Rectal smooth muscle tissue (tissue), 1 donor: Measurements from ENCODE around the gene PRSS12.
"Not testable (repeated sequence)": the region's sequence is repeated elsewhere in the genome, so short reads cannot be mapped to it uniquely, and the experiment has no call there.

Source experiments
- H3K27ac ChIP-seq: one replicate; pipeline ENCODE4 v1.7.0; 2013; ENCODE audit warnings: low read depth, low read length, inconsistent platforms
- H3K27me3 ChIP-seq: one replicate; pipeline ENCODE4 v1.7.0; 2013; ENCODE audit warnings: low read length; ENCODE audit not compliant: control insufficient read depth, insufficient read depth
- H3K36me3 ChIP-seq: one replicate; pipeline ENCODE4 v1.7.0; 2013; ENCODE audit warnings: low read length; ENCODE audit not compliant: control insufficient read depth, insufficient read depth
- H3K4me1 ChIP-seq: one replicate; pipeline ENCODE4 v1.7.0; 2013; ENCODE audit warnings: low read length; ENCODE audit not compliant: control insufficient read depth, insufficient read depth
- H3K4me3 ChIP-seq: one replicate; pipeline ENCODE4 v1.7.0; 2013; ENCODE audit warnings: low read length
- H3K9ac ChIP-seq: one replicate; pipeline ENCODE4 v1.7.0; 2013; ENCODE audit warnings: low read length

Gene PRSS12

DNA sequence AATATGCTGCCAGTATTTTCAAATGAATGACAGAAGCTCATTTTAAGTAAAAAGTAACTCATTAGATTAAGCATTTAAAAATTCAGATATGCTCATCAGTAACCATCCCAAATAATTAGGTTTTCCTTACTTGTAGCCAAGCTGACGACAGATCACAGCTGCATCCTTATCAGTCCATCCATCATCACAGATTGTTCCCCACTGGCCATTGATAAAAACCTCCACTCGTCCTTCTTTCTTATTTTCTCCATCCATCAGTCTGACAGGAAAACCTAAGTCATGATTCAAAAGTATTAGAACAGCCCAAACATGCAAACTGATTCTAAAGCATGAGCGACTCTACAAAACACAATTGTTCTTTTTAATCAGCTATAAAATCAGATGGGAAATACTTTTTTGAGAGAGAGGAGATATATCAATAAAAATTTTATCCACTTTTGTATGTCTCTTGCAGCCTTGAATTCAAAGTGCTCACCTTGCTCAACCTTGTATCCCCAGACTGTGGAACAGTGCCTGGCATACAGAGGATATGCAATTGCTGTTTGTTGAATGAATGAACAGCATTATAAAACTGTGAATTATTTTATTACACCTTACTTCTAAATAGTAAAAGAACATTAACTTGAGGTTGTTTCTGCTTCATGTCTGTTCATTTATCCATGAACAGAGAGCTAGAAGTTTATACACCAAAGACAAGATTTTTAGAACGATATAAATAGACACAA is 44.3 kb downstream of the PRSS12 start:
- no peak overlapping the region for H3K9ac ChIP-seq
- H3K27ac ChIP-seq, result no peak overlapping the region
- no peaks in the 10 kb centered on the region for H3K36me3 ChIP-seq
- H3K4me3 ChIP-seq, result no peak overlapping the region
- H3K4me1 ChIP-seq, result no peaks in the 10 kb centered on the region
- no peaks in the 10 kb centered on the region for H3K27me3 ChIP-seq

DNA sequence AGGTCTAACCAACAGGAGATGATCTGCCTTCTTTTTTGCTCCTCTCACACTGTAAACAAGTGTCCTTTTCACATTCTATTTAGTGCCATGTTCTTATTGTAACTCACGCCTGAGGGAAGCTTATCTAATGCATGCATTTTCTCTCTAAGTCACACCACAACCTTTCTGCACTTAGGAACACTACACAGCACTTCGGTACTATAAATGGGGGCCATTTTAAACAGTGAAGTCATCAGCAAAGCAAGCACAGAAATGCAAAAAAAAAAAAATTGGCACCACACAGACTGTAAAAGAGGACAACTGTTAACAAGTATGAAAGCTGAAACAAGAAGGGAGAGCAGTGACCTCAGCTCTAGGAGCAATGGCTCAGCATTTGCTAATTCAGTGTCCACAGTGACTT is 45.2 kb downstream of the PRSS12 start:
- no peaks in the 10 kb centered on the region for H3K27me3 ChIP-seq
- H3K36me3 ChIP-seq, result no peaks in the 10 kb centered on the region
- no peak overlapping the region for H3K27ac ChIP-seq
- H3K9ac ChIP-seq, result no peak overlapping the region
- no peaks in the 10 kb centered on the region for H3K4me1 ChIP-seq
- H3K4me3 ChIP-seq, result no peak overlapping the region

DNA sequence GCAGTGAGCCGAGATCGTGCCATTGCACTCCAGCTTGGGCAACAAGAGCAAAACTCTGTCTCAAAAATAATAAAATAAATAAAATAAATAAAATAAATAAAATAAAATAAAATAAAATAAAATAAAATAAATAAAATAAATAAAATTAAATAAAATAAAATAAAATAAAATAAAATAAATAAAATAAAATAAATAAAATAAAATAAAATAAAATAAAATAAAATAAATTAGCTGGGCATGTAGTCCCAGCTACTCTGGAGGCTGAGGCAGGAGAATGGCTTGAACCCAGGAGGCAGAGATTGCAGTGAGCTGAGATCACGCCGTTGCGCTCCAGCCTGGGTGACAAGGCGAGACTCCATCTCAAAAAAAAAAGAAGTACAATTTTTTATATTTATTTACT is 53.2 kb downstream of the PRSS12 start:
- not testable (repeated sequence) for H3K4me1 ChIP-seq, H3K9ac ChIP-seq, H3K27ac ChIP-seq, H3K27me3 ChIP-seq, H3K4me3 ChIP-seq, H3K36me3 ChIP-seq

DNA sequence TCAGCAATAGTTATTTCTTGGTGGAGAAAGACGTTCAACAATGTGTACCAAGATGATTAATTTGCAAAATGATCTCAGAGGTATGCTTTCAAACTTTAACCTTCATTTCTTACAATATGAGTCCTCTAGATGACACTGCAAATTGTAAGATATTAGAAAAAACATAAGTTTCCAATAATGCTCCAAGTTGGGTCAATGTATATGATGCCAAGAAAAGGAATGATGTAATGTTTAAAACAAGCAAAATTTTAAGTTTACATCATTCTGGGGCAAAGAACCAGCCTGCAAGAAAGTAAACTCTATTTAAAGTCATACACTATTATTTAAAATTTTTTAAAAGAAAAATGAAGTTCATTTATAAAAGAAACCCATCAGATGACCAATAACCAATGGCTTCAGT is 56.1 kb downstream of the PRSS12 start:
- H3K4me3 ChIP-seq, result no peak overlapping the region
- H3K27me3 ChIP-seq, result no peaks in the 10 kb centered on the region
- H3K4me1 ChIP-seq, result no peaks in the 10 kb centered on the region
- H3K9ac ChIP-seq, result no peak overlapping the region
- H3K36me3 ChIP-seq, result no peaks in the 10 kb centered on the region
- no peak overlapping the region for H3K27ac ChIP-seq

DNA sequence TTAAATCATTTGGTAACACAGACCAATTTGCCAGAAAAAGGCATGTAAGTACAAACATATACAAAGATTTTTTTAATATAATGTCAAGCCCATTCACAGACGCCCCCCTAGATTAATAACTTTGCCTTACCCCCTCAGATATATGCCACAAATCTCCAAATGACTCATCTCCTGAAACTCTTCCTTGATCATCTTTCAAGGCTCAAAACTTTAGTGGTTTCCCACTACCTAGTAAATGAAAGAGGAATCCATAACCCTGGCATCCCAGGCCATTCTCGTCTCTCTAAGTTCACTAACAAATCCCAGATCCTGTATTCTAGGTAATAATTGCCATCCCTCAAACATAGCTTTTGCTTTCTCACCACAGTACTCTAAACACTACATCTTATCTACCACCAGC is 61.9 kb downstream of the PRSS12 start:
- H3K4me1 ChIP-seq, result no peaks in the 10 kb centered on the region
- H3K4me3 ChIP-seq, result no peak overlapping the region
- no peak overlapping the region for H3K9ac ChIP-seq
- no peaks in the 10 kb centered on the region for H3K27me3 ChIP-seq
- H3K36me3 ChIP-seq, result no peaks in the 10 kb centered on the region
- H3K27ac ChIP-seq, result no peak overlapping the region

DNA sequence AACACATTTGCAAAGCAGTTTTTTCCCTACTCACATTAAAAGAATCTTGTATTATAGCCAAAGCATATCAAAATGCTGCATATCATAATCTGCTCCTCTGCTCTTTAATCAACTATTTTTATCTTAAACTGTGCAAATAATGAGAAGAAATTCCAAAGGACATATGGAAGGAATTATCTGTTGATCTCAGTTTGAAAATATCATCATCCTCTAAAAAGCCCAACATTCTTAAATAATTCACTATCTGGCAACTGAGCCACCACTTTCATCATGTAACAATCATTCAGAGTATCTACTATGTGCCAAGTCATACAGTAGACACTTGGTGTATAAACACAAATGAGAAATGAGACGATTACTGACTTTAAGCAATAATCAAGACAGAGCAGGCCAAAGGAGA is 63.0 kb downstream of the PRSS12 start:
- Histone ChIP-seq H3K27ac (no peak overlapping the region), H3K4me1 (no peaks in the 10 kb centered on the region), H3K27me3 (no peaks in the 10 kb centered on the region), H3K4me3 (no peak overlapping the region), H3K9ac (no peak overlapping the region), H3K36me3 (no peaks in the 10 kb centered on the region)

DNA sequence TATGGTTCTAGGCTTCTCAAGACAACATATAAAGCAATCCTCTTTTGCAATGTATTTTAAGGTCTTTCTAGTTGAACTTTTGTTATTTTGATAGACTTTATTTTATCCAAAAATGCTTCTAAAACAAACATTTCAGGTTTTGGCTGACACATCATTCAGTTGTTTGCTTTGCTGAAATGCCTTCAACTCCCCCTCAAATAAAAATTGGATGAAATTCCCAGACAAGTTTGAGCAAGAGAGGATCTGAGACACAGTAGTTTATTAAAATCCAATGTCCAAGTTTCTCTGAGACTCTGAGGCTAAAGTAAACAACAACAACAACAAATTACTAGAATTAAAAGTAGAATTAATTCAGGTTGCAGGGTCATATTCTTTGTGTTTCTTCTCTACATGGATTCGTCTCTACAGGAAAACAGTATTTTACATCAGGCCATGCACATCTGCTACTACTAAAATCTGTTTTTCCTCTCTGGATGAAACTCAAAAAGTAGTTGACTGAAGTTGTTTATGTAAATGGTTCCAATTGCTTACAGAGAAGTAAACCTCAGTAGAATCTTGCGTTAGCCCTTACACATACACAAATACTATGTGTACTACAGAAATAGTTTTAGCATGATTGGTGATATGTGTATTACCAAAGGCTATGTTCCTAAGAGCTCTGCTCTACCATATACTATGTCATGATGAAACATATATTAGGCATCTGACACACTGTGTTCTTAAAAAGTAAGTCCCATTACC is 64.9 kb downstream of the PRSS12 start:
- no peak overlapping the region for H3K4me3 ChIP-seq
- H3K27ac ChIP-seq, result no peak overlapping the region
- no peaks in the 10 kb centered on the region for H3K36me3 ChIP-seq
- no peaks in the 10 kb centered on the region for H3K27me3 ChIP-seq
- H3K9ac ChIP-seq, result no peak overlapping the region
- no peaks in the 10 kb centered on the region for H3K4me1 ChIP-seq

DNA sequence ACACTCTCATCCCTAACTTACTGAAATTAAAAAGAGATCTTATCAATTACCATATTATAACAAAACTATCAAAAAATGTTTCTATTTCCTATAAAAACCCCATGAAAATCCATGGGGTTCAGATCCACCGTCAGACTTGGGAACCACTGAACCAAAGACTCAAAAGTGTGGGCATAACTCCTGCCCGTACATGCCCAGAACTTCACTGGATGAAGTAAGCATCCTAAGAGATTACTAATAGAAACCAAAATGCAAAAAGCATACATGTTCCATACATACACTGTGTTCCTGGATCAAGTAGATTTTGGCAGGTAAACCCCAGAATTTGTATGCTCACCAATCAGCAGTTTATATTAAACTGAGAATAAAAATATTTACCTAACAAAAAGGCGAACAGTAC is 66.1 kb downstream of the PRSS12 start:
- Histone ChIP-seq H3K27me3 (no peaks in the 10 kb centered on the region), H3K4me3 (no peak overlapping the region), H3K27ac (no peak overlapping the region), H3K9ac (no peak overlapping the region), H3K36me3 (no peaks in the 10 kb centered on the region), H3K4me1 (no peaks in the 10 kb centered on the region)

DNA sequence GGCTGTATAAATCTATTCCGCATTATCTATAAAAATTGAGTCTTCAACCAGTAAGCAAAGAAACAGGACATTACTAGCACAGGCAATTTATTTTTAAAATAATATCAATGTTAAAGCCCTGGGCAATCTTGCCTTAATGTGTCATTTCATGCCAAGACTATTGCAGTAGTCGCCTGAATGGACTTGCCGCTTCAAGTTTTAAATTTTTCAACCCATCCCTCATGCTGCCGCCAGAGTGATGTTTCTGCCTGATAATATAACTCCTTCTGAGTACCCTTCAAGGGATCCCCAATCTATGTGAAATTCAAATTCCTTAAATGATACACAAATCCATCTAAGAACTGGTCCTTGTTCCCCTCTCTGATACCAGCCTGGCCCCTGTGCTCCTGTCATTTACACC is 66.9 kb downstream of the PRSS12 start:
- Histone ChIP-seq H3K4me1 (no peaks in the 10 kb centered on the region), H3K9ac (no peak overlapping the region), H3K27me3 (no peaks in the 10 kb centered on the region), H3K4me3 (no peak overlapping the region), H3K27ac (no peak overlapping the region), H3K36me3 (no peaks in the 10 kb centered on the region)

DNA sequence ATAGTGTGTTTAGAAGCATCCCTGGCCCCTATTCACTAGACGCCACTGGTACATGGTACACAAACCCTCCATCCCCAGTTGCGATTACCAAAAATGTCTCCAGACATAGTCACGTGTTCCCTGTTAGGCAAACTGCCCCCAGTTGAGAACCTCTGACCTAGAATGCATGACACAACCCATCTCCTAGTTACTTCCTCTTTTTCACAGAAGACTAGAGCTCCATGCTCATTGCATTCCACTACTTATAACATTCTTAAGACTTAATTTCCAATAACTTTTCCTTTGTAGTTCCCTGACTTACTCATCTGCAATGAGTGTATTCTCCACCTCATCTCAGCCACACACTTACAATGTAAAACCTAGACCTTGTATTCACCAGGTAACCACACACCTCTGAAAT is 68.6 kb downstream of the PRSS12 start:
- H3K9ac ChIP-seq, result no peak overlapping the region
- no peak overlapping the region for H3K27ac ChIP-seq
- no peaks in the 10 kb centered on the region for H3K4me1 ChIP-seq
- H3K36me3 ChIP-seq, result no peaks in the 10 kb centered on the region
- no peak overlapping the region for H3K4me3 ChIP-seq
- H3K27me3 ChIP-seq, result no peaks in the 10 kb centered on the region

DNA sequence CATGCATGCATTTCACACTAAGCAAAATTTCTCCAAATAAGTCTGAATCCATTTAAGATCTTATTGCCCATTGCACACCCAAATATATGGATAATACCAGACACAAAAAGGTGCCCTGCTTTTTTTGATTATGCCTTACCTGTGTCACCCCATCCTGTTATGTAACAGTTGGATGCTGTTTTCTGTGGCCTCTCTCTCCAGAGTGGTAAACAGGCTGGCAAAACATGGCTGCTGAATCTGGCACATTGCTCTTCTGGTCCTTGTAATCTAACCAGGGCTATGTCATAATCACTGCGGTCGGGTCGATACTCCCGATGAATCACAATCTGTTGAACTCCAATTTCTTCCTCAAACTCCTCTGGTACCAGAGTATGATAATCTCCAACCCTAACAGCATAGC is 70.1 kb downstream of the PRSS12 start:
- Histone ChIP-seq H3K27me3 (no peaks in the 10 kb centered on the region), H3K4me3 (no peak overlapping the region), H3K9ac (no peak overlapping the region), H3K4me1 (no peaks in the 10 kb centered on the region), H3K36me3 (no peaks in the 10 kb centered on the region), H3K27ac (no peak overlapping the region)

DNA sequence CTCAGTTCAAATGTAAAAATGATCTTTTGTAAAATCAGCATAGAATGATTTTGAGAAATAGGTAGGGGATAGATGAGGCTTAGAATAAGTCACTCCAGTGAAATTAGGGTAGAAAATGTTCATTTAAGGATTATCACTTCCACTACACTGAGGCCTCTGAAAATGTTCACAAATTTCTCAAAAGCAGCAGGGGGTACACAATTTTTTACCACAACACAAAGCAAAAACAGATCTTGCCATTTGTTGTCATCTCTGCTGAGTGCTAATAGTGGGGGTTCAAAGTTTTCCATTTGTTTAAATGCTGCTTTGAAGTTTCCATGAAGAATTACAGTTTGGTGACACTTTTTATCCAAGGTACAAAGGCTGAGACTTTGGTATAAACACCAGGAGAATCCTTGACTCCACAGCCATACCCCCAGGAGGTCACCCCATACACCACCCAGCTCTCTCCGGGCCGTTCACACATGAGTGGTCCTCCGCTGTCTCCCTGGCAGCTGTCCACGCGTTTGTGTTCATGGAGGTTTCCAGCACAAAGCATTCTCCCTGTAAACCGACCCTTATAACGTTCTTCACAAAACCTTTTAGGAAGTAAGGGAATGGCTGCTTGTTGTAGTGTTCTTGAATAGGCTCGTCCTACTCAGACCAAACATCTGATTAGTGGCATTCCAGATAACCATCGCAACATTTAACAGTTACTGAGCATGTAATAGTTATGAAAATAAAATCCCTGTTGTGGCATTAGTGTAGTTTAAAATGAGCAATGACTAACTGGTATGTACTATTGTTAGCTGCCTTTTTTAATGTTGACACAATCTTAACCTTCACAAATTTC is 71.0 kb downstream of the PRSS12 start:
- no peaks in the 10 kb centered on the region for H3K36me3 ChIP-seq
- no peaks in the 10 kb centered on the region for H3K4me1 ChIP-seq
- no peak overlapping the region for H3K9ac ChIP-seq
- no peaks in the 10 kb centered on the region for H3K27me3 ChIP-seq
- H3K27ac ChIP-seq, result no peak overlapping the region
- H3K4me3 ChIP-seq, result no peak overlapping the region
